Measurements from ENCODE around the gene GGA3.
"Not testable (repeated sequence)": the region's sequence is repeated elsewhere in the genome, so short reads cannot be mapped to it uniquely, and the experiment has no call there.

DNA sequence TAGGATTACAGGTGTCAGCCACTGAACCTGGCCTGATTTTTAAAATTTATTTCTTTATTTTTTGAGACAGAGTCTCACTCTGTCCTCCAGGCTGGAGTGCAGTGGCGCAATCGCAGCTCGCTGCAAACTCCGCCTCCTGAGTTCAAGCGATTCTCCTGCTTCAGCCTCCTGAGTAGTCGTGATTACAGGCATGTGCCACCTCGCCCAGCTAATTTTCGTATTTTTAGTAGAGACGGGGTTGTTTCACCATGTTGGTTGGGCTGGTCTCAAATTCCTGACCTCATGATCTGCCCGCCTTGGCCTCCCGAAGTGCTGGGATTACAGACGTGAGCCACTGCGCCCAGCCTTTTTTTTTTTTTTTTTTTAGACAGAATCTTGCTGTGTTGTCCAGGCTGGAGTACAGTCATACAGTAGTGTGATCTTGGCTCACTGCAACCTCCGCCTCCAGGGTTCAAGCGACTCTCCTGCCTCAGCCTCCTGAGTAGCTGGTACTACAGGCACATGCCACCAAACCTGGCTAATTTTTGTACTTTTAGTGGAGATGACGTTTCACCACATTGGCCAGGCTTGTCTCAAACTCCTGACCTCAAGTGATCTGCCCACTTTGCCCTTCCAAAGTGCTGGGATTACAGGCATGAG, 31.5 kb upstream of the GGA3 start:
- TF ChIP-seq, protein P1, sequence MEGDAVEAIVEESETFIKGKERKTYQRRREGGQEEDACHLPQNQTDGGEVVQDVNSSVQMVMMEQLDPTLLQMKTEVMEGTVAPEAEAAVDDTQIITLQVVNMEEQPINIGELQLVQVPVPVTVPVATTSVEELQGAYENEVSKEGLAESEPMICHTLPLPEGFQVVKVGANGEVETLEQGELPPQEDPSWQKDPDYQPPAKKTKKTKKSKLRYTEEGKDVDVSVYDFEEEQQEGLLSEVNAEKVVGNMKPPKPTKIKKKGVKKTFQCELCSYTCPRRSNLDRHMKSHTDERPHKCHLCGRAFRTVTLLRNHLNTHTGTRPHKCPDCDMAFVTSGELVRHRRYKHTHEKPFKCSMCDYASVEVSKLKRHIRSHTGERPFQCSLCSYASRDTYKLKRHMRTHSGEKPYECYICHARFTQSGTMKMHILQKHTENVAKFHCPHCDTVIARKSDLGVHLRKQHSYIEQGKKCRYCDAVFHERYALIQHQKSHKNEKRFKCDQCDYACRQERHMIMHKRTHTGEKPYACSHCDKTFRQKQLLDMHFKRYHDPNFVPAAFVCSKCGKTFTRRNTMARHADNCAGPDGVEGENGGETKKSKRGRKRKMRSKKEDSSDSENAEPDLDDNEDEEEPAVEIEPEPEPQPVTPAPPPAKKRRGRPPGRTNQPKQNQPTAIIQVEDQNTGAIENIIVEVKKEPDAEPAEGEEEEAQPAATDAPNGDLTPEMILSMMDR (conservative IDR thresholded peaks at IDR 0.05; ENCODE audit: low read depth in 2 of 2), result not testable (repeated sequence)
- TF ChIP-seq, protein P2, sequence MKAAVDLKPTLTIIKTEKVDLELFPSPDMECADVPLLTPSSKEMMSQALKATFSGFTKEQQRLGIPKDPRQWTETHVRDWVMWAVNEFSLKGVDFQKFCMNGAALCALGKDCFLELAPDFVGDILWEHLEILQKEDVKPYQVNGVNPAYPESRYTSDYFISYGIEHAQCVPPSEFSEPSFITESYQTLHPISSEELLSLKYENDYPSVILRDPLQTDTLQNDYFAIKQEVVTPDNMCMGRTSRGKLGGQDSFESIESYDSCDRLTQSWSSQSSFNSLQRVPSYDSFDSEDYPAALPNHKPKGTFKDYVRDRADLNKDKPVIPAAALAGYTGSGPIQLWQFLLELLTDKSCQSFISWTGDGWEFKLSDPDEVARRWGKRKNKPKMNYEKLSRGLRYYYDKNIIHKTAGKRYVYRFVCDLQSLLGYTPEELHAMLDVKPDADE (IDR thresholded peaks at IDR 0.05), result not testable (repeated sequence)
- TF ChIP-seq NANOG (IDR thresholded peaks at IDR 0.05; ENCODE audit: borderline replicate concordance), result not testable (repeated sequence)

All from GM23338 (cell line).